ENCODE results near the gene TSACC.
A peak's percentile ranks its signal among the peaks of the same experiment; 100 is the strongest.

Gene TSACC

DNA sequence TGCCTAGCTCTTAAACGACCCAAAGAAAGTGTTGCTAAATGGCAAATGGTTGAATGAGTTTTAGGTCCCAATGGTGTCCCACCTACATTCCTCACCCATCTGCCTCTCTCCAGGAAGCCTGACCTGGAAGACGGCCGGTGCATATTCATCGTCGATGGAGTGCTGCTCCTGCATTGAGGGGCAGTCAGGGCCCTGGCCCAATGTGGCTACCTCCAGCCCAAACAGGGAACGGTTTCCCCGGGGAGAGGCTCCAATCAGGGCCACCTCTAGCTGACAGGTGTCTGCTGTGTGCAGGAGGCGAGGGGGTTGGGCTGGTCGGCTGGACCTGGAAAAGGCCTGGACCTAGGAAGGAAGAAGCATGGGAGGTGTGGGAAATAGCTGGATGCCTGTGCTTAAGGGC, 44.4 kb upstream of the TSACC start:
- Histone ChIP-seq H3K4me2 (ENCODE audit: low read length) (no peak overlapping the region), H2AFZ (ENCODE audit: insufficient read depth, low read length, poor library complexity) (no peak overlapping the region), H4K12ac (ENCODE audit: low read depth, low read length) (no peak overlapping the region), H3K79me1 (ENCODE audit: low read length) (peaks cover 7% of the 10 kb centered on the region), H2BK120ac (ENCODE audit: insufficient read depth, low read length, poor library complexity) (no peak overlapping the region), H3K4me1 (ENCODE audit: control insufficient read depth in 1 of 2, insufficient read depth in 2 of 2, low read length in 2 of 2) (peaks cover 7 to 9% of the 10 kb centered on the region in 2 experiments), H3K79me2 (ENCODE audit: control insufficient read depth, insufficient read depth, low read length, poor library complexity) (peaks cover 7% of the 10 kb centered on the region), H2BK12ac (ENCODE audit: low read length) (no peak overlapping the region), H3K4me3 (ENCODE audit: low read depth, low read length) (no peak overlapping the region), H4K91ac (ENCODE audit: low read depth, low read length) (no peak overlapping the region), H3K4ac (ENCODE audit: low read depth, low read length) (no peak overlapping the region), H3K27me3 (ENCODE audit: insufficient read depth, low read length) (no peaks in the 10 kb centered on the region), H3K27ac (ENCODE audit: low read depth, low read length) (no peak overlapping the region), H3K18ac (ENCODE audit: low read length) (no peak overlapping the region), H3K23ac (ENCODE audit: low read length) (no peak overlapping the region), H3K14ac (ENCODE audit: low read length) (no peak overlapping the region), H4K8ac (ENCODE audit: low read depth, low read length) (no peak overlapping the region), H3K36me3 (ENCODE audit: control insufficient read depth in 1 of 2, insufficient read depth in 2 of 2, low read length in 2 of 2) (peaks cover 12 to 13% of the 10 kb centered on the region in 2 experiments), H2AK5ac (ENCODE audit: low read length) (no peak overlapping the region), H3K9ac (ENCODE audit: low read length) (no peak overlapping the region), H3K9me3 (ENCODE audit: insufficient read depth, low read depth, low read length) (no peaks in the 10 kb centered on the region), H2BK5ac (ENCODE audit: low read depth, low read length, poor library complexity) (no peak overlapping the region)
- DNase-seq, result no peak
- WGBS (ENCODE audit: extremely low coverage, insufficient coverage, insufficient read length), result no CpG with 5 or more reads among the region's 9 CpGs

GRCh38 chr1:156295391-156295947, 42.9 kb upstream of the TSACC start, which contains the start of gene GLMP:
Gene GLMP (minus strand): TSS chr1:156295679. CDS start chr1:156295645, 34 bp downstream.
- peak within 1 kb of the TSS; percentile 75 for H3K4ac ChIP-seq (ENCODE audit: low read depth, low read length)
- DNase-seq, result peak; percentile 33 to 65
- H3K36me3 ChIP-seq (ENCODE audit: control insufficient read depth in 1 of 2, insufficient read depth in 2 of 2, low read length in 2 of 2), result peaks cover 11 to 12% of the 10 kb centered on the region in 2 experiments
- peak within 1 kb of the TSS; percentile 75 for H3K9ac ChIP-seq (ENCODE audit: low read length)
- H3K27ac ChIP-seq (ENCODE audit: low read depth, low read length), result no peak within 1 kb of the TSS
- no peak within 1 kb of the TSS for H2BK120ac ChIP-seq (ENCODE audit: insufficient read depth, low read length, poor library complexity)
- no peak within 1 kb of the TSS for H3K23ac ChIP-seq (ENCODE audit: low read length)
- peak within 1 kb of the TSS; percentile 91 for H3K4me2 ChIP-seq (ENCODE audit: low read length)
- WGBS (ENCODE audit: extremely low coverage, insufficient coverage, insufficient read length), result no CpG with 5 or more reads among the region's 17 CpGs
- H3K79me2 ChIP-seq (ENCODE audit: control insufficient read depth, insufficient read depth, low read length, poor library complexity), result peaks cover 7% of the 10 kb centered on the region
- peak within 1 kb of the TSS; percentile 13 for H2AK5ac ChIP-seq (ENCODE audit: low read length)
- H3K27me3 ChIP-seq (ENCODE audit: insufficient read depth, low read length), result no peaks in the 10 kb centered on the region
- no peak within 1 kb of the TSS for H2BK12ac ChIP-seq (ENCODE audit: low read length)
- H3K18ac ChIP-seq (ENCODE audit: low read length), result peak within 1 kb of the TSS; percentile 75
- peak within 1 kb of the TSS; percentile 93 for H2AFZ ChIP-seq (ENCODE audit: insufficient read depth, low read length, poor library complexity)
- peaks cover 7% of the 10 kb centered on the region for H3K79me1 ChIP-seq (ENCODE audit: low read length)
- peaks cover 7 to 9% of the 10 kb centered on the region in 2 experiments for H3K4me1 ChIP-seq (ENCODE audit: control insufficient read depth in 1 of 2, insufficient read depth in 2 of 2, low read length in 2 of 2)
- peak within 1 kb of the TSS; percentile 81 for H3K4me3 ChIP-seq (ENCODE audit: low read depth, low read length)
- H4K8ac ChIP-seq (ENCODE audit: low read depth, low read length), result peak within 1 kb of the TSS; percentile 93
- peak within 1 kb of the TSS; percentile 78 for H4K12ac ChIP-seq (ENCODE audit: low read depth, low read length)
- H4K91ac ChIP-seq (ENCODE audit: low read depth, low read length), result peak within 1 kb of the TSS; percentile 74
- H3K9me3 ChIP-seq (ENCODE audit: insufficient read depth, low read depth, low read length), result no peaks in the 10 kb centered on the region
- H3K14ac ChIP-seq (ENCODE audit: low read length), result peak within 1 kb of the TSS; percentile 67
- peak within 1 kb of the TSS; percentile 16 for H2BK5ac ChIP-seq (ENCODE audit: low read depth, low read length, poor library complexity)

- H3K14ac ChIP-seq (ENCODE audit: low read length), result no peak within 1 kb of the TSS
- no peak within 1 kb of the TSS for H4K91ac ChIP-seq (ENCODE audit: low read depth, low read length)
- H2BK12ac ChIP-seq (ENCODE audit: low read length), result no peak within 1 kb of the TSS
- no peak within 1 kb of the TSS for H2AFZ ChIP-seq (ENCODE audit: insufficient read depth, low read length, poor library complexity)
- WGBS (ENCODE audit: extremely low coverage, insufficient coverage, insufficient read length), result no CpG with 5 or more reads among the region's 19 CpGs
- no peaks in the 10 kb centered on the region for H3K9me3 ChIP-seq (ENCODE audit: insufficient read depth, low read depth, low read length)
- H3K4me2 ChIP-seq (ENCODE audit: low read length), result no peak within 1 kb of the TSS
- H3K79me1 ChIP-seq (ENCODE audit: low read length), result peaks cover 3% of the 10 kb centered on the region
- no peak within 1 kb of the TSS for H3K4me3 ChIP-seq (ENCODE audit: low read depth, low read length)
- no peak within 1 kb of the TSS for H3K18ac ChIP-seq (ENCODE audit: low read length)
- no peak within 1 kb of the TSS for H3K23ac ChIP-seq (ENCODE audit: low read length)
- peaks cover 6 to 7% of the 10 kb centered on the region in 2 experiments for H3K4me1 ChIP-seq (ENCODE audit: control insufficient read depth in 1 of 2, insufficient read depth in 2 of 2, low read length in 2 of 2)
- H4K8ac ChIP-seq (ENCODE audit: low read depth, low read length), result no peak within 1 kb of the TSS
- no peak within 1 kb of the TSS for H2AK5ac ChIP-seq (ENCODE audit: low read length)
- peaks cover 5% of the 10 kb centered on the region for H3K79me2 ChIP-seq (ENCODE audit: control insufficient read depth, insufficient read depth, low read length, poor library complexity)
- H4K12ac ChIP-seq (ENCODE audit: low read depth, low read length), result no peak within 1 kb of the TSS
- DNase-seq, result no peak
- no peak within 1 kb of the TSS for H3K9ac ChIP-seq (ENCODE audit: low read length)
- no peak within 1 kb of the TSS for H3K4ac ChIP-seq (ENCODE audit: low read depth, low read length)
- no peak within 1 kb of the TSS for H3K27ac ChIP-seq (ENCODE audit: low read depth, low read length)
- no peak within 1 kb of the TSS for H2BK5ac ChIP-seq (ENCODE audit: low read depth, low read length, poor library complexity)
- H3K36me3 ChIP-seq (ENCODE audit: control insufficient read depth in 1 of 2, insufficient read depth in 2 of 2, low read length in 2 of 2), result peaks cover 4 to 5% of the 10 kb centered on the region in 2 experiments
- no peak within 1 kb of the TSS for H2BK120ac ChIP-seq (ENCODE audit: insufficient read depth, low read length, poor library complexity)
- no peaks in the 10 kb centered on the region for H3K27me3 ChIP-seq (ENCODE audit: insufficient read depth, low read length)
Observed at GRCh38 chr1:156298852-156299357, 39.4 kb upstream of the TSACC start, which contains the start of gene VHLL. Gene VHLL (minus strand): TSS chr1:156299307. CDS start chr1:156299189, 118 bp downstream.

DNA sequence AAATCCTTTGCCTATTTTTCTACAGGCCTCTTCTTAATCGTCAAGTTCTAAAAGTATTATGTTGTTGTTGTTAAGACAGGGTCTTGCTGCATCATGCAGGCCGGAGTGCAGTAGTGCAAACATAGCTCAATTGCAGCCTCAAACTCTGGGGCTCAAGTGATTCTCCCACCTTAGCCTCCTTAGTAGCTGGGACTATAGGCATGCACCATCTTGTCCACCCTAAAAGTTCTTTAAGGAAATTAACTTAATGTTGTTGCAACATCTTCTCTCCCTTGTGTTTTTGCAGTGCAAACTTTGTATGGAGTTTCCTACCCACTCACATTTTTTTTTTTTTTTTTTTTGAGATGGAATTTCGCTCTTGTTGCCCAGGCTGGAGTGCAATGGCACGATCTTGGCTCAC, 35.1 kb upstream of the TSACC start:
- Histone ChIP-seq H4K91ac (ENCODE audit: low read depth, low read length) (no peak overlapping the region), H3K4me3 (ENCODE audit: low read depth, low read length) (no peak overlapping the region), H2BK5ac (ENCODE audit: low read depth, low read length, poor library complexity) (no peak overlapping the region), H2AK5ac (ENCODE audit: low read length) (no peak overlapping the region), H4K8ac (ENCODE audit: low read depth, low read length) (no peak overlapping the region), H2BK120ac (ENCODE audit: insufficient read depth, low read length, poor library complexity) (no peak overlapping the region), H2BK12ac (ENCODE audit: low read length) (no peak overlapping the region), H3K4ac (ENCODE audit: low read depth, low read length) (no peak overlapping the region), H3K18ac (ENCODE audit: low read length) (no peak overlapping the region), H4K12ac (ENCODE audit: low read depth, low read length) (no peak overlapping the region), H3K14ac (ENCODE audit: low read length) (no peak overlapping the region), H3K27me3 (ENCODE audit: insufficient read depth, low read length) (no peaks in the 10 kb centered on the region), H3K9ac (ENCODE audit: low read length) (no peak overlapping the region), H3K27ac (ENCODE audit: low read depth, low read length) (no peak overlapping the region), H3K23ac (ENCODE audit: low read length) (no peak overlapping the region), H2AFZ (ENCODE audit: insufficient read depth, low read length, poor library complexity) (no peak overlapping the region), H3K79me1 (ENCODE audit: low read length) (no peaks in the 10 kb centered on the region), H3K36me3 (ENCODE audit: control insufficient read depth in 1 of 2, insufficient read depth in 2 of 2, low read length in 2 of 2) (peaks cover 10 to 13% of the 10 kb centered on the region in 2 experiments), H3K4me2 (ENCODE audit: low read length) (no peak overlapping the region), H3K4me1 (ENCODE audit: control insufficient read depth in 1 of 2, insufficient read depth in 2 of 2, low read length in 2 of 2) (no peaks in the 10 kb centered on the region), H3K79me2 (ENCODE audit: control insufficient read depth, insufficient read depth, low read length, poor library complexity) (no peaks in the 10 kb centered on the region), H3K9me3 (ENCODE audit: insufficient read depth, low read depth, low read length) (no peaks in the 10 kb centered on the region)
- WGBS (ENCODE audit: extremely low coverage, insufficient coverage, insufficient read length), result no CpG with 5 or more reads among the region's 4 CpGs
- DNase-seq, result no peak

All from trophoblast cell (in vitro differentiated cells and primary cell).